WI38 (cell line): Measurements from ENCODE around the gene NOL4L.

ENCODE experiments used
- H3K4me3 ChIP-seq: 2 replicates; pipeline ENCODE4 v1.5.1; 2011; ENCODE audit warnings: low read depth, mild to moderate bottlenecking, control low read depth, low read length
- TF ChIP-seq, protein P1 (sequence below): IDR thresholded peaks from 2 replicates; pipeline ENCODE4 v1.5.1; 2012; ENCODE audit warnings: low read depth, mild to moderate bottlenecking, control low read depth, low read length

Gene NOL4L

DNA sequence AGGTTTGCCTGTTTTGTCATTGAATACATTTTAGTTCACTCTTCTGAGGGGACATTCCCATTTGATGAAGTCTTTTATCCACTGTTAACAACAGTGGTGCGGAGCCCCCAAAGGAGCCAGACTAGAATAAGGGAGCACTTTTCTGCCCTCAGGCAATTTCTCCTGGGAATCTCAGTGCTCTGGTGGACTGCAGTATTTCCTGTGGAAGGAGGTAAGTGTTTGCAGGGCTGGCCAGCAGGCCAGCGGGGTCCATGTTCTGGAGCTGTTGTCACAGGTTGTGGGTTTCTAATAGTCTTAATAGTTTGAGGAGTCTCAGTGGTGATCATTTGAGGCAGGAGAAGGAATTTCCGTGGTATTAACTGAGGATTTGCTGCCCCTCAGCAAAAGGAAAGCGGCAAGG, 143.5 kb downstream of the NOL4L start:
- TF ChIP-seq, protein P1, sequence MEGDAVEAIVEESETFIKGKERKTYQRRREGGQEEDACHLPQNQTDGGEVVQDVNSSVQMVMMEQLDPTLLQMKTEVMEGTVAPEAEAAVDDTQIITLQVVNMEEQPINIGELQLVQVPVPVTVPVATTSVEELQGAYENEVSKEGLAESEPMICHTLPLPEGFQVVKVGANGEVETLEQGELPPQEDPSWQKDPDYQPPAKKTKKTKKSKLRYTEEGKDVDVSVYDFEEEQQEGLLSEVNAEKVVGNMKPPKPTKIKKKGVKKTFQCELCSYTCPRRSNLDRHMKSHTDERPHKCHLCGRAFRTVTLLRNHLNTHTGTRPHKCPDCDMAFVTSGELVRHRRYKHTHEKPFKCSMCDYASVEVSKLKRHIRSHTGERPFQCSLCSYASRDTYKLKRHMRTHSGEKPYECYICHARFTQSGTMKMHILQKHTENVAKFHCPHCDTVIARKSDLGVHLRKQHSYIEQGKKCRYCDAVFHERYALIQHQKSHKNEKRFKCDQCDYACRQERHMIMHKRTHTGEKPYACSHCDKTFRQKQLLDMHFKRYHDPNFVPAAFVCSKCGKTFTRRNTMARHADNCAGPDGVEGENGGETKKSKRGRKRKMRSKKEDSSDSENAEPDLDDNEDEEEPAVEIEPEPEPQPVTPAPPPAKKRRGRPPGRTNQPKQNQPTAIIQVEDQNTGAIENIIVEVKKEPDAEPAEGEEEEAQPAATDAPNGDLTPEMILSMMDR: no peak
- H3K4me3 ChIP-seq: no peak overlapping the region

DNA sequence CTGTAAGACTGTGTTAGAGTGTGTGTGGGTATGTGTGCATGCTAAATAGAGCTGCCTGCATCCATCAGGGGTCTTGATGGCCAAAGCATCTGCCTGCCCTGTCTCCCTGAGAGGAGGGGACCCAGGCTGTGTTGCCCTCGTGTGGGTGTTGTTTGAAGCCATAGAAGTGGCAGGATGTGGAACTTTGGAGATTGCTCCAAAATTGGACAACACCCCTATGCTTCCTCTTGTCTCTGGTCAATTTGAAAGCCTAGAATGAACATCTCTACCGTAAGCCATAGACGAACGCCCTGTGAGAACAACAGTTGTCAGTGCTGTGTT, 144.4 kb downstream of the NOL4L start:
- no peak overlapping the region for H3K4me3 ChIP-seq
- TF ChIP-seq, protein P1: no peak

DNA sequence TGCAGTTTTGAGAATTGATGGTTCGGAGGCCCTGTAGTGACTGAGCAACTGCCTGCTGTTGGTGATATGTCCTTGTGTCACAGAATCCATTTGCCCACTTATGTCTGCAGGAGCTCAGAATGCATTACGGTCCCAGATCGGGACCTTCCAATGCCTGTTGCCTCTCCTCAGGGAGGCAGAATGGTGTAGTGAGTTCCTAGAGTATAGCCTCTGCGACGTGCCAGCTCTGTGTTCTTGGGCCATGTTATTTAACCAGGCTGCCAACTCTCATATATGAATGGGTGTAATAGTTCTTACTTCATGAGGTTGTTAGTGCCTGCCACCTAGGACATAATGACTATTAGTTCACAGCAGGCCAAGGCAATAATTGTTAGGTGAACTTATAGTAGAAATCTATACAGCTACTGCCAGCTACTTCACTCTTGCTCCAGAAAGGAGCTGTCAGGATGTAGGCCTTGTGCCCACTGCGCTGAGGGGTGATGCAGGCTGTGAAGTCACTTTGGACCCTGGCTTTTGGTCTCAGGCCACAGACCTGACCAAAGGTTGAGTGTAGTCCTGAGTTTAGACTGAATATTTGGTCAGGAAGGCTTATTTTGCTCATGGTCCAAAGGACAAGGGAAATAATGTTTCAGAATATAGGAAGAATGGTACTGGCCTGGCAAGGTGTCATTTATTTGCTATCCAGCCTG, 144.9 kb downstream of the NOL4L start:
- H3K4me3 ChIP-seq: no peak overlapping the region
- TF ChIP-seq, protein P1: no peak

DNA sequence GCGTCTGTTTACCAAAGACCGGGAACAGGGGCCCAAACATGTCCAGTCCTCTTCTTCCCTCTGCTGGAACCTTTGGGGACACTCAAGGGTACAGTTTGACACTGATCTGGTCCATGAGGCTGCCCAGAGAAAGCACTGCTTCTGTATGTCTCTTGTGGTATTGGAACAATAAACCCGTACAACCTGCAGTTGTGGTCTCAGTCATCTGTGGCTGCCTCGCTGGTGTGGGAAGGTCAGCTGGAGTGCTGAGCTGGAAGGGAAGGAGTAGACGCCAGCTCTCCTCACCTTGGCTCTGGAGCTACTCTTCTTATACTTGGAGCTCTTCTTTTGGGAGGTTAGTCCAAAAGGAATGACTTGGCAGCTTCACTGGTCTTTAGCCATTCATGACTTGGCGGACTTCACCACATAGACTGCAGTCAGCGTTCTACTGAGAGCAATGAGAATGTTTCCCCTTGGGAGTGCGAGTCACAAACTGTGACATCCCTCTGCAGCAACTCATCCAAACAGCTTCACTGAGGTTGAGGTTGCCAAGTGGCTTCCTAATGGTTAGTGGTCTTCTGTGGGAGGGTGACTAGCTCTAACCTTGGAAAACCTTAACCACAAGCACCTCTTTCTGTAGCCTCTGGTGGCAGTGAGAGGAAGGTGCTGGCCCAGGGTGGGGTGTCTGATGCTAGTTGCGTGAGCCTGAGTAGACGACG, 145.9 kb downstream of the NOL4L start:
- TF ChIP-seq, protein P1: no peak
- H3K4me3 ChIP-seq: no peak overlapping the region

DNA sequence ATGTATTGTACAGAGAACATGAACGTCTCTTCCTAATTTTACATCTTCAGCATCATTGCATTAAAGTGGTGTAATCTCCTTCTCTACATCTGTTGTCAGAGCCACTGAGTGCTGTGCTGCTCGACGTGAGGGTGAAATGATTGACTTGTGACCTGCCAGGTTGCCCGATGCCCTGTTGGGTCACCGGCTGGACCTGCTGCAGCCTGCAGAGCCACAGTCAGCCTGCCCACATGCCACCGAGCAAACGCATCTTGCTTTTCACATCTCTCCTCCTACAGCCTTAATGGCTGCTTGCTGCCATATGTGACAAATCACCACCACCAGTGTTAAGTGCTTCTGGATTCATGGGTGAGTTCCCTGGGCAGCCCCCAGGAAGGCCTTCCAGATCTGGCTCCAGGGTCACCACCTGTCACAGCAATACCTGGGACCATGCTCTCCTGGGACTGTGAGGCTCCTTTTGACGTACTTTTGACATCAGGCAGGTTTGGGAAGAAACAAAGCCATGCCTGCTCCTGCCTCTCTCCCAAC, 146.7 kb downstream of the NOL4L start:
- no peak overlapping the region for H3K4me3 ChIP-seq

DNA sequence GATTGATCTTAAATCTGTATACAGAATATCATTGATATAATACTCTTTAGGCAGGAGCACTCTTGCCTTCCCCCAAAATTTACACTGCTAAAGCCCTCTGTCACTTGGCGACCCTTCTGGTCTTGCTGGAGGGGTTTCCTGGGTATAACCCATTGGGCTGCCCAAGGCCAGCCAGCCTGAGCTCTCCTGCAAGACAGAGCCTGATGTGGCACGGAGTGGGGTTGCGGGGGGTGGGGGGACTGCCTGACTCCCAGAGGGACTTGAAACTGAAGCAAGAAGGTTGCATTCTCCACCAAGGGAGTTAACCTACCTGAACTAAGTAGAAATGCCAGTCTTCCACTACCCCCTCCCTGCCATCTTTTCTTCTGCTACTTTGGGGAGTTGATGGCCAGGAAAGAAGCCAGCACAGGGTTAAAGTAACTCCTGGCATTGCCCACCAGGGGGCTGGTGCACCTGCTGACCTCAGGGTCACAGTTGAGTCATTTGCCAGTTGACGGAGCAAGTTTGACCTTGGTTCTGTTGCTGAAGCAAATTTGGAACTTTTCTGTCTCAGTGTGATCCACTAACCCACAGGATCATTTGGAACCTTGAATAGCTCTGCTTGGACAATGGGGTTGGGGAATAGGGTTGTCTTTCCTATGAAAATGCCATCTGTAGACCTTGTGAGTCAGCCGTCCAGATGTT, 147.6 kb downstream of the NOL4L start:
- no peak overlapping the region for H3K4me3 ChIP-seq
- TF ChIP-seq, protein P1: peak; percentile 19; the same call in 1 of the 2 replicates

More for the DNA sequence above, 146.7 kb downstream of the NOL4L start:
- TF ChIP-seq, protein P1: no peak

DNA sequence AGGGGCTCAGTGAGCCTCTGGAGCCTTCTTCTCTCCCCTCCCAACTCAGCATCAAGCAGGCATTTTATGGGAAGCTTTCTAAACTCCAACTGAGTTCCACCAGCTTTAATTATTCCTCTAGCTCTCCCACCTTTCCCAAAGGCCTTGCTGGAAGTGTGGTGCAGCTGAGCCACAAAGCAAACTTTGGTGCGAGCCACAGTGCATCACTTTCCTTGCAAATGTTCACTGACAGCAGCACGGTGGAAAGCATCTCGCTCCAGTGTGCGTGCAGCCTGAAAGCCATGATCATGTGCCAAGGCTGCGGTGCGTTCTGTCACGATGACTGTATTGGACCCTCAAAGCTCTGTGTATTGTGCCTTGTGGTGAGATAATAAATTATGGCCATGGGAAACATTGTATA, 148.2 kb downstream of the NOL4L start:
- TF ChIP-seq, protein P1: no peak
- H3K4me3 ChIP-seq: no peak overlapping the region
